ENCODE results near the gene ABHD1. TPM values are rescaled to one million over a fixed set of nuclear protein-coding genes. Genes with fewer than 3 reads are reported as not detected.
A peak's percentile ranks its signal among the peaks of the same experiment; 100 is the strongest.

The ABHD1 gene
- total RNA-seq, 1 donor from 2014 or later: not detected

DNA sequence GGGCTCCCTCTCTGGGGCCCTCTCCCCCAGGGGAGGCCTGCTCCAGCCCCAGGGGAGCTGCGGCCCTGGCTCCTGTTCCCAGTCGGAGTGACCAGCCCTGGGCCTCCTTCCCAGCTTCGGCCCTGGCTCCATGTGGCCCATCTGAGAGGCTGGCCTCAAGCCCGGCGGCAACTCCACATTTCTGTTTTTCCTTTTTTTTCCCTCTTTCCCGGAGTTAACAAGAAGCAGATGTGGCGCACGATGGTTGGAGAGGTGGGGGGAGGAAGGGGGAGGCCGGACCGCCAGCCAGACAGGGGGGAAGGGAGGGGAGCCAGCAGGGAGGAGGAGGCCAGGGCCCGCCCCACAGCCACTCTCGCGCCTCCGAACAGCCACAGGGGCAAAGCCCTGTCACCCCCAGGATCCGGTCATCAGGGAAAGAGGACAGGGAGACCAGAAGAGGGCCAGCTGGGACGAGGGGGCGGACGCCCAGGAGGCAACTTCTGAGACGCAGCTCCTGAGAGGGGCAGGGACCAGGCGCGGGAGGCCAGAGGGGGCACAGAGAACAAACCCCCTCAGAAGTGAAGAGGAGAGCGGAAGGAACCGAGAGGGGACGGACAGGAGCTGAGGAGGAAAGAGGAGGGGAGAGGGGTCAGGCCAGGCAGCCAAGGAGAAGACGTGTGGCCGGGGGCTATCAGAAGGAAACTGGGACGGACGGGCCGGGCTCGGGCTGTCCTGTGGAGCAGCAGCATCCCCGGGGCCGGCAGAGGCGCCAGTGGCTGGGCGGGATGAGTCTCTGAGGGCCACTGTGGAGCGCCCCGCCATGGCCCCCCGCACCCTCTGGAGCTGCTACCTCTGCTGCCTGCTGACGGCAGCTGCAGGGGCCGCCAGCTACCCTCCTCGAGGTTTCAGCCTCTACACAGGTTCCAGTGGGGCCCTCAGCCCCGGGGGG, 45.1 kb upstream of the ABHD1 start, which contains the start of gene EMILIN1:
TSS of gene EMILIN1 (plus strand) at position 349 of the 928 bp plus-strand sequence. CDS start at position 800, 451 bp downstream.
- H3K4me1 ChIP-seq: peaks cover 14 to 41% of the 10 kb centered on the region in 2 donors
- peak; percentile 79 to 95 for DNase-seq (ENCODE audit: low spot score in 2 of 2)
- H3K4me3 ChIP-seq: peak within 1 kb of the TSS; percentile 61 to 87
- H3K27me3 ChIP-seq: no peaks in the 10 kb centered on the region
- H3K9me3 ChIP-seq: no peaks in the 10 kb centered on the region
- intact Hi-C loops (cut with DNase I): loop anchor here (2.0 to 10.0 kb wide), 2 partner anchors 28 to 314 kb away; partner anchors contain the start of genes AGBL5 and SLC35F6
- no peak for TF ChIP-seq CTCF (IDR thresholded peaks at IDR 0.05)
- H3K36me3 ChIP-seq: peaks cover 11 to 18% of the 10 kb centered on the region in 2 donors
- peak within 1 kb of the TSS; percentile 93 to 97 for H3K27ac ChIP-seq

GRCh38 chr2:27079233-27080139, 44.1 kb upstream of the ABHD1 start:
- peaks cover 11 to 33% of the 10 kb centered on the region in 2 donors for H3K4me1 ChIP-seq
- H3K27me3 ChIP-seq: no peaks in the 10 kb centered on the region
- no peak for DNase-seq (ENCODE audit: low spot score in 2 of 2)

GRCh38 chr2:27080140-27080469, 43.5 kb upstream of the ABHD1 start:
- no peak for DNase-seq (ENCODE audit: low spot score in 2 of 2)
- no peak for TF ChIP-seq CTCF (IDR thresholded peaks at IDR 0.05)
- H3K27me3 ChIP-seq: no peaks in the 10 kb centered on the region
- intact Hi-C loops (cut with DNase I): no loop called here
- H3K4me1 ChIP-seq: peaks cover 11 to 30% of the 10 kb centered on the region in 2 donors
- H3K9me3 ChIP-seq: no peaks in the 10 kb centered on the region
- H3K27ac ChIP-seq: peak overlapping the region; percentile 93 to 97
- H3K36me3 ChIP-seq: peaks cover 11 to 18% of the 10 kb centered on the region in 2 donors
- peak overlapping the region; percentile 61 to 87 for H3K4me3 ChIP-seq

More at GRCh38 chr2:27079233-27080139, 44.1 kb upstream of the ABHD1 start:
- Histone ChIP-seq H3K4me3 (peak overlapping the region; percentile 61 to 87), H3K36me3 (peaks cover 11 to 18% of the 10 kb centered on the region in 2 donors), H3K9me3 (no peaks in the 10 kb centered on the region), H3K27ac (peak overlapping the region; percentile 93 to 97)
- TF ChIP-seq CTCF (IDR thresholded peaks at IDR 0.05): no peak
- intact Hi-C loops (cut with DNase I): loop anchor here (2.0 to 10.0 kb wide), 2 partner anchors 29 to 315 kb away; partner anchors contain the start of genes AGBL5 and SLC35F6

- intact Hi-C loops (cut with DNase I): no loop called here
- H3K9me3 ChIP-seq: no peaks in the 10 kb centered on the region
- peaks cover 11 to 18% of the 10 kb centered on the region in 2 donors for H3K36me3 ChIP-seq
- DNase-seq (ENCODE audit: low spot score in 2 of 2): no peak
- no peak for TF ChIP-seq CTCF (IDR thresholded peaks at IDR 0.05)
- H3K27ac ChIP-seq: peak overlapping the region; percentile 93 to 97
- H3K27me3 ChIP-seq: no peaks in the 10 kb centered on the region
- peaks cover 11 to 33% of the 10 kb centered on the region in 2 donors for H3K4me1 ChIP-seq
- peak overlapping the region; percentile 61 to 87 for H3K4me3 ChIP-seq
Measured at GRCh38 chr2:27080603-27080936, 43.0 kb upstream of the ABHD1 start.
